ENCODE measurements around the gene KLK14. TPM values are rescaled to one million over a fixed set of nuclear protein-coding genes. Genes with fewer than 3 reads are reported as not detected.

KLK14 gene
- total RNA-seq, 3 donors from 2014 or later: 0.41 TPM; not detected in 2

- Histone ChIP-seq H3K36me3 (ENCODE audit: low read depth) (no peaks in the 10 kb centered on the region), H3K4me3 (no peak overlapping the region), H3K9me3 (no peaks in the 10 kb centered on the region), H3K4me1 (ENCODE audit: low read depth) (no peaks in the 10 kb centered on the region)
- no peak for ATAC-seq
- TF ChIP-seq CTCF (IDR thresholded peaks at IDR 0.05): no peak
- intact Hi-C loops (cut with DNase I, micrococcal nuclease): no loop called here
- DNase-seq: no peak
Observed at GRCh38 chr19:51029718-51030117, 53.0 kb downstream of the KLK14 start.

Other genes starting within 250 kb of the KLK14 start
- 1 to 10 TPM in 2 of 3 donors, under 1 TPM in 1; 0.92 to 3.3 (median 2.3) TPM for gene KLK15, start 249.3 kb downstream of the KLK14 start, total RNA-seq
- gene KLK3, start 228.0 kb downstream of the KLK14 start, total RNA-seq: 1 to 10 TPM; 3.7 to 9.0 (median 4.8) TPM
- under 1 TPM in 1 of 3 donors, not detected in 2; 0.43 TPM for gene KLK2, start 209.4 kb downstream of the KLK14 start, total RNA-seq
- 1 to 10 TPM; 1.1 to 3.4 (median 1.4) TPM for gene KLK4, start 171.5 kb downstream of the KLK14 start, total RNA-seq
- not detected for gene KLK5, start 129.8 kb downstream of the KLK14 start, total RNA-seq
- not detected for gene KLK6, start 113.3 kb downstream of the KLK14 start, total RNA-seq
- gene KLK7, start 99.0 kb downstream of the KLK14 start, total RNA-seq: not detected
- not detected for gene KLK8, start 81.3 kb downstream of the KLK14 start, total RNA-seq
- under 1 TPM; 0.58 to 0.93 (median 0.76) TPM for gene KLK10, start 63.2 kb downstream of the KLK14 start, total RNA-seq
- 1 to 10 TPM in 1 of 3 donors, under 1 TPM in 2; 0.38 to 1.0 (median 0.72) TPM for gene KLK11, start 56.3 kb downstream of the KLK14 start, total RNA-seq
- 1 to 10 TPM in 1 of 3 donors, not detected in 2; 1.0 TPM for gene KLK12, start 47.9 kb downstream of the KLK14 start, total RNA-seq
- gene KLK13, start 17.8 kb downstream of the KLK14 start, total RNA-seq: 1 to 10 TPM in 1 of 3 donors, under 1 TPM in 2; 0.22 to 2.7 (median 0.84) TPM
- 1 to 10 TPM; 4.3 to 8.1 (median 4.8) TPM for gene CTU1, start 25.5 kb upstream of the KLK14 start, total RNA-seq
- 1 to 10 TPM; 1.4 to 3.8 (median 3.2) TPM for gene SIGLEC9, start 42.0 kb upstream of the KLK14 start, total RNA-seq
- 1 to 10 TPM; 1.2 to 2.5 (median 1.4) TPM for gene SIGLEC7, start 59.4 kb upstream of the KLK14 start, total RNA-seq
- gene CD33, start 142.2 kb upstream of the KLK14 start, total RNA-seq: 1 to 10 TPM; 1.0 to 6.9 (median 6.9) TPM
- not detected for gene SIGLECL1, start 168.2 kb upstream of the KLK14 start, total RNA-seq
- under 1 TPM in 1 of 3 donors, not detected in 2; 0.44 TPM for gene IGLON5, start 228.8 kb upstream of the KLK14 start, total RNA-seq

All from mucosa of descending colon (tissue), 3 donors.